ENCODE measurements around the gene PAXX.

PAXX gene

GRCh38 chr9:136953771-136954269 lies 38.4 kb upstream of the PAXX start:
- no peak for DNase-seq (ENCODE audit: low spot score)

GRCh38 chr9:136954270-136955083 lies 37.7 kb upstream of the PAXX start:
- DNase-seq (ENCODE audit: low spot score) = no peak

GRCh38 chr9:136955202-136955942 lies 36.9 kb upstream of the PAXX start:
- no peak for DNase-seq (ENCODE audit: low spot score)

GRCh38 chr9:136955943-136956335 lies 36.3 kb upstream of the PAXX start:
- DNase-seq (ENCODE audit: low spot score) = no peak

- no peak for DNase-seq (ENCODE audit: low spot score)
Measured at GRCh38 chr9:136956604-136957003, 35.6 kb upstream of the PAXX start.

- DNase-seq (ENCODE audit: low spot score) = no peak
Measured at GRCh38 chr9:136957461-136957860, 34.8 kb upstream of the PAXX start.

- no peak for DNase-seq (ENCODE audit: low spot score)
Measured at GRCh38 chr9:136957901-136958300, 34.3 kb upstream of the PAXX start.

- no peak for DNase-seq (ENCODE audit: low spot score)
Measured at GRCh38 chr9:136958473-136958872, 33.7 kb upstream of the PAXX start.

GRCh38 chr9:136958898-136959850 lies 33.0 kb upstream of the PAXX start:
- DNase-seq (ENCODE audit: low spot score) = no peak

- no peak for DNase-seq (ENCODE audit: low spot score)
Measured at GRCh38 chr9:136960212-136960937, 31.8 kb upstream of the PAXX start.

GRCh38 chr9:136960938-136961275 lies 31.3 kb upstream of the PAXX start:
- no peak for DNase-seq (ENCODE audit: low spot score)

GRCh38 chr9:136961279-136962065 lies 30.8 kb upstream of the PAXX start:
- DNase-seq (ENCODE audit: low spot score) = no peak

GRCh38 chr9:136962163-136962562 lies 30.1 kb upstream of the PAXX start:
- DNase-seq (ENCODE audit: low spot score) = no peak

GRCh38 chr9:136962701-136963248 lies 29.4 kb upstream of the PAXX start:
- DNase-seq (ENCODE audit: low spot score) = no peak

- DNase-seq (ENCODE audit: low spot score) = no peak
Measured at GRCh38 chr9:136963341-136963740, 28.9 kb upstream of the PAXX start.

GRCh38 chr9:136963751-136964150 lies 28.5 kb upstream of the PAXX start:
- no peak for DNase-seq (ENCODE audit: low spot score)

- DNase-seq (ENCODE audit: low spot score) = no peak
Measured at GRCh38 chr9:136964171-136964689, 28.0 kb upstream of the PAXX start.

GRCh38 chr9:136964833-136965422 lies 27.3 kb upstream of the PAXX start:
- no peak for DNase-seq (ENCODE audit: low spot score)

GRCh38 chr9:136965771-136966484 lies 26.3 kb upstream of the PAXX start:
- DNase-seq (ENCODE audit: low spot score) = peak; percentile 27

Data from activated CD4-positive, alpha-beta T cell treated with anti-CD3 and anti-CD28 coated beads, Interleukin-2, Interleukin-4, amounts not matched to agents 100 ng/mL and 50 ng/mL, durations not matched to agents 16 hours and 8 hours (primary cell).